Endothelial cell of umbilical vein (primary cell): ENCODE measurements around the gene SMARCD3. TPM values are rescaled to one million over a fixed set of nuclear protein-coding genes. Genes with fewer than 3 reads are reported as not detected.

ENCODE experiments used
- BruUV-seq: library from RNA; stranded (reverse); fragments of 400-500 nt; replicated peaks from 2 replicates; lab custom pipeline; 2021; lab: Mats Ljungman, UMichigan
- CTCF ChIA-PET: fragments of 300-600, 350-600 bp; sonication (Branson Sonifier 250); formaldehyde crosslinking; loops from one replicate; lab custom pipeline; 2021; ENCODE audit warnings: antibody characterized with exemption, inconsistent platforms; lab: Charles Lee
- POLR2A ChIA-PET: fragments of 300-600, 350-600 bp; sonication (Branson Sonifier 250); formaldehyde crosslinking; loops from one replicate; lab custom pipeline; 2021; ENCODE audit warnings: antibody characterized with exemption, inconsistent platforms; lab: Charles Lee
- DNase-seq: peaks from one replicate; pipeline ENCODE4 v3.0.0-alpha.2; 2011; ENCODE audit warnings: low read depth, low spot score
- FAIRE-seq: peaks from 2 replicates; lab custom pipeline; 2011; peaks lifted over from hg19 to GRCh38; lab: Jason Lieb, UNC
- H2AFZ ChIP-seq: 2 replicates; pipeline ENCODE4 v1.6.0; 2012; ENCODE audit warnings: low read depth, low read length, control low read depth, inconsistent platforms
- H3K27ac ChIP-seq: 2 replicates; pipeline ENCODE4 v1.5.1; 2011; ENCODE audit warnings: low read depth, mild to moderate bottlenecking, control low read depth, low read length, moderate library complexity; ENCODE audit not compliant: insufficient read depth
- H3K27me3 ChIP-seq, 2 experiments: 2 replicates each; pipeline versions ENCODE4 v1.6.0 to v1.6.1; 2011; ENCODE audit warnings: low read length in 2 of 2, mixed read lengths in 1 of 2; ENCODE audit not compliant: control insufficient read depth in 2 of 2, insufficient read depth in 2 of 2
- H3K36me3 ChIP-seq, 2 experiments: 2 replicates in 1 of 2; 3 replicates in 1 of 2; pipeline ENCODE4 v1.5.1; 2011; ENCODE audit warnings: low read length in 2 of 2, mild to moderate bottlenecking in 1 of 2, moderate library complexity in 1 of 2; ENCODE audit not compliant: control insufficient read depth in 2 of 2, insufficient read depth in 2 of 2; ENCODE audit errors: extremely low read depth in 1 of 2
- H3K4me1 ChIP-seq: 3 replicates; pipeline ENCODE4 v1.5.1; 2011; ENCODE audit warnings: mild to moderate bottlenecking, low read length; ENCODE audit not compliant: control insufficient read depth, insufficient read depth; ENCODE audit errors: extremely low read depth
- H3K4me2 ChIP-seq: 2 replicates; pipeline ENCODE4 v1.6.1; 2011; ENCODE audit warnings: low read length, control low read depth, mixed read lengths; ENCODE audit not compliant: insufficient read depth
- H3K4me3 ChIP-seq, 3 experiments: fragments of 200-600 bp in 1 of 3; sonication (generic), shearing (Covaris generic) in 1 of 3; replicated peaks in 1 of 3; 2 replicates each; pipeline ENCODE4 v1.5.1; 2011 to 2016; ENCODE audit warnings: control low read depth in 3 of 3, low read length in 3 of 3, mild to moderate bottlenecking in 2 of 3, inconsistent platforms in 1 of 3, low read depth in 1 of 3, moderate library complexity in 1 of 3; ENCODE audit not compliant: insufficient read depth in 1 of 3
- H3K79me2 ChIP-seq: 2 replicates; pipeline ENCODE4 v1.6.0; 2012; ENCODE audit warnings: low read length, inconsistent platforms; ENCODE audit not compliant: control insufficient read depth, insufficient read depth
- H3K9ac ChIP-seq: replicated peaks from 2 replicates; pipeline ENCODE3; 2011; ENCODE audit warnings: low read length, control low read depth; ENCODE audit not compliant: insufficient read depth; ENCODE audit errors: extremely low read depth
- H3K9me1 ChIP-seq: replicated peaks from 3 replicates; pipeline ENCODE4 v1.6.0; 2011; ENCODE audit warnings: mild to moderate bottlenecking, low read length; ENCODE audit not compliant: control insufficient read depth, insufficient read depth; ENCODE audit errors: extremely low read depth
- H3K9me3 ChIP-seq: replicated peaks from 2 replicates; pipeline ENCODE4 v1.5.1; 2012; ENCODE audit warnings: low read length, inconsistent platforms; ENCODE audit not compliant: control insufficient read depth, insufficient read depth
- H4K20me1 ChIP-seq: replicated peaks from 2 replicates; pipeline ENCODE3; 2011; ENCODE audit warnings: mild to moderate bottlenecking, low read length; ENCODE audit not compliant: control insufficient read depth, insufficient read depth; ENCODE audit errors: extremely low read depth
- CTCF ChIP-seq, 2 donors: IDR thresholded peaks; 1 replicate in 1 of 2; 2 replicates in 1 of 2; pipeline ENCODE4 v1.5.1; 2011; ENCODE audit warnings: low read length in 2 of 2, mild to moderate bottlenecking in 2 of 2, moderate library complexity in 2 of 2, control low read depth in 1 of 2, inconsistent platforms in 1 of 2, low read depth in 1 of 2; ENCODE audit not compliant: insufficient read depth in 1 of 2; ENCODE audit errors: extremely low read depth in 1 of 2
- EZH2 ChIP-seq: IDR thresholded peaks from 2 replicates; pipeline ENCODE4 v1.6.1; 2012; ENCODE audit warnings: borderline replicate concordance, low read depth, mild to moderate bottlenecking, moderate library complexity, low read length, inconsistent platforms; ENCODE audit not compliant: severe bottlenecking
- FOS ChIP-seq: IDR thresholded peaks from 2 replicates; pipeline ENCODE4 v1.6.1; 2011; ENCODE audit warnings: mild to moderate bottlenecking, low read length, moderate library complexity, borderline replicate concordance; ENCODE audit not compliant: insufficient read depth
- GATA2 ChIP-seq: IDR thresholded peaks from 2 replicates; pipeline ENCODE4 v1.7.0; 2011; ENCODE audit warnings: low read depth, mild to moderate bottlenecking, moderate library complexity, mixed read lengths, low read length; ENCODE audit not compliant: insufficient read length, insufficient read depth
- JUN ChIP-seq: IDR thresholded peaks from 2 replicates; pipeline ENCODE4 v1.6.1; 2011; ENCODE audit warnings: borderline replicate concordance, low read depth; ENCODE audit not compliant: insufficient read length, insufficient read depth
- MAX ChIP-seq: IDR thresholded peaks from 2 replicates; pipeline ENCODE4 v1.6.1; 2011; ENCODE audit not compliant: insufficient read depth, insufficient read length
- MYC ChIP-seq: IDR thresholded peaks from one replicate; pipeline ENCODE4 v1.6.1; 2011; ENCODE audit warnings: mild to moderate bottlenecking, low read depth, low read length
- POLR2A ChIP-seq: IDR thresholded peaks from 2 replicates; pipeline ENCODE4 v1.6.1; 2012; ENCODE audit warnings: low read depth, mild to moderate bottlenecking, control low read depth, low read length
- POLR2AphosphoS5 ChIP-seq: IDR thresholded peaks from 2 replicates; pipeline ENCODE4 v1.6.1; 2012; ENCODE audit warnings: low read depth, mild to moderate bottlenecking, control low read depth, low read length, moderate library complexity; ENCODE audit not compliant: insufficient read depth
- dilution Hi-C: fragments of 300-500 bp; cut with MboI; formaldehyde crosslinking; loops from one replicate; pipeline ENCODE4 v1.15.0; 2019; ENCODE audit warnings: low sequenced_read_pairs; ENCODE audit not compliant: extremely low pct_ligation_motif_present
- intact Hi-C: fragments of 100-400 bp; cut with micrococcal nuclease; formaldehyde crosslinking; loops from one replicate; pipeline ENCODE4 v1.10.0; 2022
- polyA plus RNA-seq, 4 experiments: library from polyadenylated mRNA; depleted of rRNA in 3 of 4; stranded (reverse) in 3 of 4; unstranded in 1 of 4; fragments of >200 nt; gene quantifications; 2 replicates each; pipeline versions ENCODE4 v1.2.1 to v1.2.3, GENCODE V29; 2011 to 2012; ENCODE audit warnings: missing spikeins in 1 of 4
- total RNA-seq: library from RNA; stranded (reverse); gene quantifications from 2 replicates; pipeline ENCODE4 v1.2.3, GENCODE V29; 2021

The SMARCD3 gene
- total and polyA plus RNA-seq, 2 donors (not counting 3 experiments of a cell fraction or from before 2014, with no cell fraction given) = 6.1 to 8.5 TPM

GRCh38 chr7:151236406-151236805, 12.1 kb downstream of the SMARCD3 start:
- dilution Hi-C loops = no loop called here
- POLR2A ChIA-PET = no interaction called here
- TF ChIP-seq CTCF (IDR thresholded peaks at IDR 0.05; ENCODE audit: extremely low read depth in 1 of 2, insufficient read depth in 1 of 2, low read depth in 1 of 2, low read length in 2 of 2) (no peak), JUN (no peak), GATA2 (no peak), MYC (no peak), MAX (no peak), EZH2 (no peak), FOS (no peak), POLR2AphosphoS5 (no peak), POLR2A (no peak)

More at GRCh38 chr7:151236406-151236805, 12.1 kb downstream of the SMARCD3 start:
- H3K79me2 ChIP-seq = peaks cover 39% of the 10 kb centered on the region
- no peaks in the 10 kb centered on the region for H3K9me3 ChIP-seq
- H3K4me2 ChIP-seq = no peak overlapping the region
- no peak overlapping the region for H3K4me3 ChIP-seq
- CTCF ChIA-PET = interaction anchor here (1.0 to 2.7 kb wide), 3 partner anchors 9 to 113 kb away, joined by 3 to 11 read pairs (median 4); partner anchors contain the start of gene ABCF2
- intact Hi-C loops = no loop called here
- no peak overlapping the region for H2AFZ ChIP-seq
- BruUV-seq = no TSS peak
- H3K36me3 ChIP-seq = peaks cover 3 to 37% of the 10 kb centered on the region in 2 experiments
- H3K27me3 ChIP-seq = no peaks in the 10 kb centered on the region
- FAIRE-seq (no peak), DNase-seq (no peak)
- no peak overlapping the region for H3K27ac ChIP-seq
- H4K20me1 ChIP-seq = no peaks in the 10 kb centered on the region
- H3K4me1 ChIP-seq = peaks cover 13% of the 10 kb centered on the region
- no peaks in the 10 kb centered on the region for H3K9me1 ChIP-seq
- H3K9ac ChIP-seq = no peak overlapping the region
